8988T (cell line): ENCODE measurements around the gene IVL.

ENCODE experiments used
- DNase-seq: peaks from one replicate; pipeline ENCODE4 v3.0.0; 2011

IVL gene, protein sequence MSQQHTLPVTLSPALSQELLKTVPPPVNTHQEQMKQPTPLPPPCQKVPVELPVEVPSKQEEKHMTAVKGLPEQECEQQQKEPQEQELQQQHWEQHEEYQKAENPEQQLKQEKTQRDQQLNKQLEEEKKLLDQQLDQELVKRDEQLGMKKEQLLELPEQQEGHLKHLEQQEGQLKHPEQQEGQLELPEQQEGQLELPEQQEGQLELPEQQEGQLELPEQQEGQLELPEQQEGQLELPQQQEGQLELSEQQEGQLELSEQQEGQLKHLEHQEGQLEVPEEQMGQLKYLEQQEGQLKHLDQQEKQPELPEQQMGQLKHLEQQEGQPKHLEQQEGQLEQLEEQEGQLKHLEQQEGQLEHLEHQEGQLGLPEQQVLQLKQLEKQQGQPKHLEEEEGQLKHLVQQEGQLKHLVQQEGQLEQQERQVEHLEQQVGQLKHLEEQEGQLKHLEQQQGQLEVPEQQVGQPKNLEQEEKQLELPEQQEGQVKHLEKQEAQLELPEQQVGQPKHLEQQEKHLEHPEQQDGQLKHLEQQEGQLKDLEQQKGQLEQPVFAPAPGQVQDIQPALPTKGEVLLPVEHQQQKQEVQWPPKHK

DNA sequence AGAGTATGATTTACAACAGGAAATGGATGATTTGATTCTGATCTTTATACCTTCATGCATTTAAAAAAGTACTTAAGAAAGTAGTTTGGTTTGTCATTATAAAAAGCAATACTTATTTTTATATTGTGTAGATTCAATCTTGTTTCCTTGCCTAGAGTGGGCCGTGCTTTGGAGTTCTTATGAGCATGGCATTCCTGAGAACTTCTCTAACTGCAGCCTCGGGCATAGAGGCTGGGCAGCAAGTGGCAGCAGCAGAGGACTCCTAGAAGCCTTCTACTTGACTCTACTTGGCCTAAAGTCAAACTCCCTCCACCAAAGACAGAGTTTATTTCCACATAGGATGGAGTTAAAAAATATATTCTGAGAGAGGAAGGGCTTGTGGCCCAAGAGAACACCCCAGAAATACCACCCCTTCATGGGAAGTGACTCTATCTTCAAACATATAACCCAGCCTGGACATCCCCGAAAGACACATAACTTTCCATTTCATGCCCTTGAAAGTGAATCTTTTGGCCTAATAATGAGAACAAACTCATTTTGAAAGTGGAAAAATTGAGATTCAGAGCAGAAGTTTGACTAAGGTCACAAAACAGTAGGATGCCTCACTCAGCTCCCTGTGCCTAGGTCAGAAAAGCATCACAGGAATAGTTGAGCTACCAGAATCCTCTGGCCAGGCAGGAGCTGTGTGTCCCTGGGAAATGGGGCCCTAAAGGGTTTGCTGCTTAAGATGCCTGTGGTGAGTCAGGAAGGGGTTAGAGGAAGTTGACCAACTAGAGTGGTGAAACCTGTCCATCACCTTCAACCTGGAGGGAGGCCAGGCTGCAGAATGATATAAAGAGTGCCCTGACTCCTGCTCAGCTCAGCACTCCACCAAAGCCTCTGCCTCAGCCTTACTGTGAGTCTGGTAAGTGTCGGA, at the start of gene IVL:
Gene IVL, plus strand, starts transcription at position 861 of the 916 bp plus-strand sequence. CDS start 1,252 bp downstream, outside the sequence.
- DNase-seq, result no peak

DNA sequence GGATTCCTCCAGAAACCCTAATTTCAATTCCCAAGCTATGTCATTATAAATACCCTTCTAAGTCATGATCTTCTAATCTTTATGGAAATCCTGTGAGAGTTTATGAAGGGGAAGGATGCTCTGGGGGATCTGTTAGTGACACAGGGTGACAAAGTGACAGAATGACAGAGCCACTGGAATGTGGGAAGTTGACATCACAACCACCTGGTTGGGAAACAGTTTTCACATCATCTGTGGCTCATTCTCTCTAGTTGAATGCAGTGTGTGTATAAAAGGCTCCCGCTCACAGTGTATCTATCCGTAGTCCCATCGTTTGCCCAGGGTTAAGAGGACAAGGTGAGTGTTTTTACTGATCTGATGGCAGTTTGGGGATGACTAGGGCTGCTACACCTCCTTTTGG, 48.6 kb upstream of the IVL start, which contains the start of gene LCE7A:
Gene LCE7A, plus strand, starts transcription at position 301 of the 400 bp plus-strand sequence. CDS start 702 bp downstream, outside the sequence.
- no peak for DNase-seq

DNA sequence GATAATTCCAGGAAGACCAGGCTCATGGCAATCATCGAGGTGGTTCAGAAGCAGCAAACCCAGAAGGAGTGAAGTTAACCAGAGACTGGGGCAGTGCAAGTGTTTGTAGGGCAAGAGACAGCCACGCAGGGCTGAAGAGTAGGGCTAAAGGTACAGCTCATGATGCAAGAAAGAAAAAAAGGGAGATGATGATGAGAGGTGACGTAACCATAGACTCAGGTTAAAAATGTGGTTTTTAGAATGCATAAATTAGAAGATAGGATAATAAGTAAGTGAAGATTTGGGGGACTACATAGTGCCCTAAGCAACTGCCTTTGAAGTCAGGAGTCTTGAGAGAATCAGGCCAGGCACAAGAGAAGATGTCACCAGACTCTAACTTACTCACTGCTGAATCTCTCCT, 48.2 kb upstream of the IVL start:
- DNase-seq, result no peak

DNA sequence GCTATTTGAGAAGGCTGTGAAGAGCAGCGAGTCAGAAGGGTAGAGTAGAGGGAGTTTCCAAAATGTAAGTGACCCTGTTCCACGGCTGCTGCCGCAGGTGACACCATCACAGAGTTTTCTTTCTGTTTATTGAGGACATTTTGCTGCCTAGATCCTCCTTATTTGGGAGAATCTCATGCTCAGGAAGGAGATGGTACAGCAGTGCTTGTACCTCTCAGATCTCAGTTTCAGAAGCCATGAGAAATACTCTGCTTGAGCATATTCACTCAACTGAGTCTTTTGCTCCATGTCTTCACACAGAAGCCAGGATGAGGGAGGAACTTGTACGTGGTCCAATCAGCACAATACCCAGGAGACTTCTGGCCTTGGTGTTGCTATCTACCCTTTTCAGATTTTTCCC, 47.0 kb upstream of the IVL start:
- no peak for DNase-seq

DNA sequence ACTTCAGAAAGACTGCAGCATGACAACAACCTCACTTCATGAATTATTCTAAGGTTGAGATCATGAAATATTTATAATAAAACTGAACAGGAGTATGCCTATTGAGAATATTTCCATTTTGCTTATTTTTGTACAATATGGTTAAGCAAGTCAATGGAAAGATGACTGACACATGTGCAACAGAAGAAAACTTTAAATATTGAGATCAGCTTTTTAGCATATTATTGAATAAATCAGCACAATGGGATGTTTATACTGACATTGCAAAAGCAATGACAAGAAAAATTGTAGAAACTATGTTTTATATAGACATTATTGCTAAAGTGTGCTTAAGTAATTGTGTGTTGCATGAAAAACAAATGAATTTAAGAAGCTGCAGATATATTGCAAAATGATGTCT, 43.9 kb upstream of the IVL start:
- DNase-seq, result no peak

DNA sequence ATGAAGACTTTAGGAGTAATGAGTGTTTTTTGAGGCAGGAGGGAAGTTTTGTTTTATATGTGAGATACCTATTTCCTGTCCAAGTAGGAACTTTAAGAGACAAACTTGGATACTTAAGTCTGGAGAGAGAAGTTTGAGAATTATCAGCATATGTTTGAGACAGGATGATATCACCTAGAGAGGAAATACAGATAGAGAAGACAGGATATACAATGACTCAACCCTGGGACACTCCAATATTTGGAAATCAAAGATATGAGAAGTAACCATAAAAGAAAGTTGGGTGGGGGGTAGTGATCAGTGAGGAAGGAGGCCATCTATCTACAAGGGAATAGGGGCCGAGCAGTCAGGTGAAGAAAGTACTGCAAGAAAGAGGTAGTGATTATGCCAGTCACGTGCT, 42.0 kb upstream of the IVL start:
- DNase-seq, result no peak

DNA sequence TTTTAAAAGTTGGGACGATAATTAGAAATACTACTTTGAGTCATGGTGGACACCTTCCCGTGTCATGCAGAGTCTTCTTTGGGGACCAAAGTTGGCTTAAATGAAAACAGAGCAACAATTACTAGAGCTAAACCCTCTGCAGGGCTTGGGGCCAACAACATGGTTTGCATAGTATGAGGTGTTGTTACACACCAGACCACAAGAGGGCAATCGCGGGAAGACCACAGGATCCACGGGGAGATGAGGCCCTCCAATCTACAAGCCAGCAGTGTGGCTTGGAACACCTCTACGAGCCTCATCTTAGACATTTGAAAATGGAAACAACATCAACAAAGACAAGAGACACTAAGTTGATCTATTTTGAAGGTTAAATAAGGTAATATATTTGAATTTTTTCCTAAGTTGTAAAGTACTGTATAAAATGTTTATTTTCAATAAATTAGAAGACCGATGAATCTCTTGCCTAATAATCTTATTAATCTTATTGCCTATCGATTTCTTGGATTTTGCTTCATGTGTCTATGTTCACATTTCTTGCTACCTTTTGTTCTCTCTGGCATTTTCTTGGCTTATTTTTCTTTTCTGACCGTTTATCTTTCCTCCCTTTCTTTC, 38.4 kb upstream of the IVL start:
- peak; percentile 40 for DNase-seq

DNA sequence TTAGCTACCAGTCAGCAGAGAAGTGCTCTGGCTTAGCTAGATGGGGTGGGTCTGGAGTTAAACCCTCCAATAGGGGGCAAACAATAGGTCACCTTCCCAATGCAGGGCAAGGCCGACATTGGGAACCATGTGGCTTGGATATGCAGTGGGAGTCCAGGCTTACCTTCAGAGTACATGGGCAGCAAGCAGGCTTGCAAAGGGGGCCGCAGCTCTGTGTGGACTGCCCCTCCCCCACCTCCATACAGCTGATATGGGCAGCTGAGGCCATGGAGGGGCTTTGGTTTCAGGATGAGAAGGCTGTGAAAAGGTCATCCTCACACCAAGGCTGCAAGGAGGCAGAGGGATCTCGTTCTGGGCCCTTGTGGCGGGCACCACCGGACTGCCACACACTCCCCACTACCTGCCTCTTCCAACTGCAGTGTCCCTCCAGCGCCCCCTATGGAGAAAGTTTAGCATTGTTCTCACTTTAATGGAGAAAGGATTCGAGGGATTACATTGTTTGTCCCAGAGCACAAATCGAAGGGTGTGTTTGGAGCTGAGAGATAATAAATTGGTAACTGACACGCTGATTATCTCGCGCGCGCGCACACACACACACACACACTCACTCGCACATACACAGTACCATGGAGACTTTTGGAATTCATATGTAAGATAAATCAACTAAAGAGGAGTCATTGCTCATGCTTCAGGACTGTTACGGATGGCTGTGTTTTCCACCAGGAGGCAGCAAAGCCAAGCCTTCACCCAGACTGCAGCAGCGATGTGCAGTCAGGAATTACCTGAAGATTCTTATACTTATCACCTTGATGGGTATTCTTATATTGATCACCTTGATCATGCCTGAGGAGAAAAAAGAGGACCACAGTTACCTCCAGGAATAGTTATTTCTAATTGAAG, 37.3 kb upstream of the IVL start:
- no peak for DNase-seq

DNA sequence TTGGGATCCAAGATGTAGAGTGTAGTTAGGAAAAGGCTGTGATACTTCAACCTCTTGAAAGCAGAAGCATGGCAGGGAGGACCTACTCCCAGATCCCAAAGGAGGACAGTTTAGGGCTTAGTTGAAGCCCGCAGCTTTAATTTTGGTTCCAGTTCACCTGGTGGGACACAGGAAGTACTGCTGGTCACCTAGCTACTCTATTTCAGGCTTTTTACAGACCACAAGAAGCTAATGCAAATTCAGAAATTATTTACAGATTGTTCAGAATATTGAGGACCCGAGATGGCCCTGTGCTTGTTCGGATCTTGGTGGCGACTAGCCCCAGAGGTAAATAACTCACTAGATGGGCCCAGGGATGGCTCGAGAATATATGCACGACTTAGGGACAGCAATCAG, 36.6 kb upstream of the IVL start:
- no peak for DNase-seq

DNA sequence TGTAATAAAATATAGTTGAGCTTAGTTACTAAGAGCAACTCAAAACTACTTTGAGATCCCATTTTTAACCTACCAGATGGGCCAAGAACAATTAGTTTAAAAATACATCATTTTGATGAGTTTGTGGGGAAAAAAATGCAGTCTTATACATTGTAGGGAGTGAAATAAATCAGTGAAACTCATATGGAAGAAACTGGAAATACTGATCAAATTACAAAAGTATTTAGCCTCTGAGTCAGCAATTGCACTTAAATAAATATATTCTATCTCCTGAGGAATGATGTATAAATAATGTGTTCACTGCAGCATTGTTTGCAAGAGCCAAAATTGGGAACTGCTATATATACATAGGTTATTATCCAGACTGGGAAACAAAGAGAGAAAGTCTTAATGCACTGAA, 34.9 kb upstream of the IVL start:
- DNase-seq, result no peak

DNA sequence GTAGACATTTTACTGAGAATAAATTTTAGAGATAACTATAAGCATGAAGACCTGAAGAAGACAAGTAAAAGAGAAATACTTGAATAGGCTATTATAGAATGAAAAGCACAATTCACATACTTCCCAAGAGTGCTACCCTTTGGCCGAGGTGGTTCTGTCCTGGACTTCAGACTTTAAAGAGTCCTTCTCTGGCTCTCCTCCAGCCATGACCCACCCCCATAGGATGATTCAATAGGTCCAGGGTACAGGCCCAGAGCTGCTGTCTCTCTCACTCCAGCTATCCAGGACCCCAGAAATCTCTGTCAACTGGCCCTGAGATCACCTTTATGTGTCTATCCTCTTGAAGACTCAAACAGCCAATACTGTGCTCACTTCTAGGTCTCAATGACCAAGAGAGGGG, 31.5 kb upstream of the IVL start:
- DNase-seq, result no peak

DNA sequence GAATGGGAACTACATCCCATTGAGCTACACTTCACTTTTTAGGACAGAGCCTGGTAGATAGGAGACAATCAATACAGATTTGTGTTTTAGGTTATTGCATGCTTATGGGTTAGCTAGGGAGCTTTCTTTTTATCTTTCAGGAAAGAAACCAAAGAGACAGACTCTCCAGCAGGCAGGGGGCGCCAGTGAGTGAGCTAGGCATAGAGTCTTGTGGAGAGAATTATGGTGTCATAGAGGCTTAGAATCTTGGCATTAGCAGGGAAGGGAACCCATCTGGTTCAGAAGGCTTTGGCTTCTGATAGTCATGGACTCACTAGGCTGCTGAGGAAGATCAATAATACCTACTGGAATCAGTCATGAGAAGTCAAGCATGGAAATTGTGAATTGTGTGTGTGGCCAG, 30.3 kb upstream of the IVL start, which contains the start of gene SMCP:
Gene SMCP, plus strand, starts transcription at position 281 of the 400 bp plus-strand sequence. CDS start 6,101 bp downstream, outside the sequence.
- no peak for DNase-seq

DNA sequence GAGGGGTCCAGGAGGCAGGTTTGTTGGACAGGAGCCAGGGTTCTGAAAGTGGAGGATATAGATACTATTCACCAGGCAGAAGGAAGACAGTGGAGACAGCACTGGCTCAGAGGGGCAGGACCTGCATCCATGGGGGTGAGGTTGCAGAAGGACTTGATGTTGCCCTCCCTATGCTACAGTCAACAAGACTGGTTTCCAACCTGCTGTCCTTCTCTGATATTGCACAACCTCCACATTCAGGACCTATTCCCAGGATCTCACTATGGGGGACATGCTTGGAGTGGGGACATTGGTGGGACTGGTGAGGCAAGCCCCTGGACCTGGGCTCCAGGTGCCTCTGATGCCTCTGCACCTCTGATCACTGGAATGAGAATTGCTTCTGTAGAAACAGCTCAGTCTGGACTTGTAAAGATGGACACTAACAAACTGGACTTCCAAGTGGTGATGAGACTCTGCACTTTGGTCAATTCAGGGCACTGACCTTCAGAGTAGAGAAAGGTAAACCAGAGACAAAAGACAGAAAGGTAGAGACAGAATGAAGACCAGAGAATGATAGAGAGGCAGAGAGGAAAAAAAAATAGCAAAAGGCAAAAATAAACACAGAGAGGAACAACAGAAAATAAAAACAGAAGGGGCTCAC, 28.7 kb upstream of the IVL start:
- DNase-seq, result no peak

DNA sequence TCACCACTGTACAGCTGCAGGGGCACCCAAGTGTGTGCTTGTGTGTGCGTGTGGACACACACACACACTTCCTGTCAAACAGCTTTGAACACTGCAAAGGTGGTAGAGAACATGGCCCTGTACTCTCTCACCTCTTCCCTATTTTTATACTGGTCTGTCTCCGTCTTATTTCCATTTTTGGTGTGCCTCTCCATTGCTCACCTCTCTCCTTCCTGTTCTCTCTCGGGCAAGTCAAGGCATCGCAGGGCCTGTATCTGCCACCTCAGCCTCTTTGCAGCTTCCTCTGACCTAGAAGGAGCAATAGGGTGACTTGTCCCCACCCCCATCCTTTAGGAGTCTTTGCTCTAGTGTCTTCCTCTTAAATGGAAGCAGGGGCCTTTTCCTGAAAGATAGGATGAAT, 28.0 kb upstream of the IVL start:
- no peak for DNase-seq

DNA sequence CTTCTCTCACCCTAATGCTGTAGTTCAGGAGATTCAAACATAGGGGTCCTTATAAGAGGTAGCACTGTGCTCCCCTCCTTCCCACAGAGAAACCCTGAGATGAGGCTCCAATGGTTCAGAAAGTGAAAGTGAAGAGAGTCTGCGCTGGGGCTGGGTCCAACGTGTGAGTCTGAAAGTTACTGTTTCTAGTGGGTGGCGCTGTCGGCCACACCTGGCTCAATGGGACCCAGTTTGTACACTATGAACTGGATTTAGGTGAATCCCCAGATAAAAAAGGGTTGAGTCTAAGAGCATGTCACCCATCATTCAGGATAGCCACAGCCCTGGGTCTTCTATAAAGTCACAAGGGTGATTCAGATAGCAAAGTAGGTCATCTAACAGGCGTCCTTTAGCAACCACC, 27.4 kb upstream of the IVL start:
- DNase-seq, result no peak

DNA sequence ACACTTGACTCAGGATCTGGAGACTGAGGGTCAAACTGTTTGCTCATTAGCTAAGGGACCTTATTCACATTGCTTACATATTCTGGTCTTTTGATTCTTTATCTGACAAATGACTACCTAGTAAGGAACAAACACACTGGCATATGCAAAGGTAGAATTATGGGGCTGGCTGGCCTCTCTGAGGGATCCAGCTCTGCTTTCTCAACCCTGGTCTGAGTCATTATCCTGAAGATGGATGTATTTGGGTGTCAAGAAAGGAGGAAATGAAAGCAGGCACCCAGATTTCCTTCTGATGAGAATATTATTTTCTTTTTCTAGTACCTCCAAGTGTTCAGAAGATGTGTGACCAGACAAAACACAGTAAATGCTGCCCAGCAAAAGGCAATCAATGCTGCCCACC, 24.3 kb upstream of the IVL start:
- no peak for DNase-seq

DNA sequence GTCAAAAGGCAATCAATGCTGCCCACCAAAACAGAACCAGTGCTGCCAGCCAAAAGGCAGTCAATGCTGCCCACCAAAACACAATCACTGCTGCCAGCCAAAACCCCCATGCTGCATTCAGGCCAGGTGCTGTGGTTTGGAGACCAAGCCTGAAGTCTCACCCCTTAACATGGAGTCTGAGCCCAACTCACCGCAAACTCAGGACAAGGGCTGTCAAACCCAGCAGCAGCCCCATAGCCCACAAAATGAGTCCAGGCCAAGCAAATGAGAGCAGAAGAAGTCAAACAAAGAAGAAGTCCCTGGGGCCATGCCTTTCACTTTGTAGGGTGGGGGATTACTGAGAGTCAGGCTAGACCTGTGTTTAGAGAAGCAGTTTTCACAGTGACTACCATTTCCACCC, 23.8 kb upstream of the IVL start:
- no peak for DNase-seq

DNA sequence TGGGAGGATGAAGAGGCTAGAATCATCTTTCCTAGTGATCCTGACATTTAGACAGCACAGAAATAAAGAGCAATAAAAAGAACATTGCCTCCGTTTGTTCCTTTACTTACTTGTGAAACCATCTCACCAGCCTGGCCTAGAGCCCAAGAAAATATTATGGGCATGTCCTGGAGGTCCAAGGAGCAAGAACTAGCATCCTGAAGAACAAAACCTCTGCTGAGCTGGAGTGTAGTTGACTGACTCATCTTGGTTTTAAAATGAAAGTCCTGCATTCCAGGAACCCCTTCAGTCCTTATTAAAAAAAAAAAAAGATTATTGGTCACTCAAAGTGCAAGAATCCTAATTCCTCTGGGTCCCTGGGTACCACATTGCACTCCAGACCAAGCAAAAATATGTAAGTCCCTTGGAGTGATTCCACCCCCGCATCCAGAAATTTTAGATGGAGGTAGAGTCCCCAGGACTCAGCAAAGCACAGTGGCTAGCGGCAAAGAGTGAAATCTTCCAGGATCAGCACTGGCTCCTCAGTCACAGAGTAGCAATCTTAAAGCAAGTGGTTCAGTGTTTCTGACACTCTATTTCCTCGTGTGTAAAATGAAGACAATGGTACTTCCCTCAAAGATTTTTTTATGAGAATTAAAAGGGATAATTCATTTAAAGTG, 23.3 kb upstream of the IVL start:
- DNase-seq, result no peak

DNA sequence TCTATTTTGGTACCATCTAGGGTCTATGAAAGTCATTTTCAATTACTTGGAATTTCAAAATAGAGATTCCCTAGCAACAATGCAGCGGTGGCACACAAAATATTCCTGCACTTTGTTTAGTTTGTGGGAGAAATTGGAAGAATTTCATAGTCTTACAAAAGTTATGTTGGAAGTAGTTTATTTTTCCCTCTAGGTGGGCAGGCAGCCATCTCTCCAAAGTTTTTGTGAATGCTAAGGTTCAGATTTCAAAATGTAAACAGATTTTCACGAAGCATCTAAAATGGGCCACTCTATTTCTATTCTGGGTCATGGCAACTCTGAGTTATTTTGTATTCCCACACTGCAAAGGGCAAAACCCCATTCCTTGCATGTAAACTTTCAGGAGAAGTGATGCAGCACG, 22.3 kb upstream of the IVL start:
- DNase-seq, result no peak

DNA sequence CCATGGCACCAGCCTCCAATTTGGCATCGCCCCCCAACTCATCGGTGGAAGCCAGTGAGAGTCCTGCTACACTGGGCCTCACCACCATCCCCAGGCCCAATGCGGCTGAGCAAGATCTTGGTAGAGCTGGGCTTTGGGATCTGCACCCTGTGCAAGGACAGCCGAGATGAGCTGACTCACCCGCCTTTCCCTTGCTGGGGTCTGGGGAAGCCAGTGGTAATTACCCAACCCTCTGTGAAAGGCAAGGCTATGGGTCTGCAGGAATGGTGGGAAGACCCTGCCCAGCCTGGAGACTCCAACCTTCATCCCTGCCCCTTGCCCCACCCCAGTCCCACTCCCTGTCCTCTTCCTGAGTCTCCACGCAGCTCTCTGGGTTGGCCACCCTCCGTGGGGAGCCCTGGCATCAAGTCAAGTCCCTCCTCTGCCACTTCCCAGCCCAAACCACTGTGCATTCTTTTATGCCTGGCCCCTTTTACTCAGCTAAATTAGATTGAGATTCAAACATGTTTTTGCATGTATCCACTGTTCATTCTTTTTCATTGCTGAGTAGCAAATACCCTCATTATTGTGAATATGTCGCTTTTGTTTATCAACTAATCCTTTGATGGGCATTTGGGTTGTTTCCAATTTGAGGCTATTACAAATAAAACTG, 21.5 kb upstream of the IVL start:
- DNase-seq, result no peak
